ENCODE data around the gene SLC25A39.
"Not testable (repeated sequence)": the region's sequence is repeated elsewhere in the genome, so short reads cannot be mapped to it uniquely, and the experiment has no call there.

Gene SLC25A39

GRCh38 chr17:44335564-44335963 lies 10.9 kb upstream of the SLC25A39 start:
- DNase-seq (ENCODE audit: low spot score) = no peak

GRCh38 chr17:44334727-44335126 lies 10.1 kb upstream of the SLC25A39 start:
- peak; percentile 41 for DNase-seq (ENCODE audit: low spot score)

DNA sequence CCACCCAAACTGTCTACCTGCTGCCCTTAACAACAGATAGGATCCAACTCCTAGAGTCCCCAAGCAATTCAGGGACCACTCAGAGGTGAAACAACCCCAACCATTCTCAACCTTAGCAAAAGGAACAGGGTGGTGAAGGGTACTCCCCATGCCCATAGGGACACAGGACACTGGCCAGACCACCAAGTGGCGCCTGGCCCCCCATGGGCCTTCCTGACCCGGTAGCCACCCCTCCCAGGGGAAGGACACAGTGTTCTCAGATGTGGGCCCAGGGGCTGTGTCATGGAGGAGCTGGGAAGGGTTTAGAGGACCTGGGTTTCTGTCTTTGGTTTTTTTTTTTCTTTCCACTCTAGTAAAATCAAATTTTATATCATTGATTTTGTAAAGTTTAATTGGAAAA lies 9.7 kb upstream of the SLC25A39 start:
- DNase-seq (ENCODE audit: low spot score) = no peak

- DNase-seq (ENCODE audit: low spot score) = no peak
These were observed 8.7 kb upstream of the SLC25A39 start for GRCh38 chr17:44333371-44333770.

- DNase-seq (ENCODE audit: low spot score) = peak; percentile 91
These were observed 6.7 kb upstream of the SLC25A39 start for GRCh38 chr17:44331249-44331760.

DNA sequence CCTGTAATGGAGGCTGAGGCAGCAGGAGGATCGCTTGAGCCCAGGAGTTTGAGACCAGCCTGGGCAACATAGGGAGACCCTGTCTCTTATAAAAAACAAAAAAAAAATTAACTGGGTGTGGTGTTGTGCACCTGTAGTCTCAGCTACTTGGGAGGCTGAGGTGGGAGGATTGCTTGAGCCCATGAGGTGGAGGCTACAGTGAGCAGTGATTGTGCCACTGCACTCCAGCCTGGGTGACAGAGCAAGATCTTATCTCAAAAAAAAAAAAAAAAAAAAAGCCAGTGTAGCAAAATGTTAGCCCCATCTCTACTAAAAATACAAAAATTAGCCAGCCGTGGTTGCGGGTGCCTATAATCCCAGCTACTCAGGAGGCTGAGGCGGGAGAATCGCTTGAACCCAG lies 5.6 kb upstream of the SLC25A39 start:
- DNase-seq (ENCODE audit: low spot score) = not testable (repeated sequence)

DNA sequence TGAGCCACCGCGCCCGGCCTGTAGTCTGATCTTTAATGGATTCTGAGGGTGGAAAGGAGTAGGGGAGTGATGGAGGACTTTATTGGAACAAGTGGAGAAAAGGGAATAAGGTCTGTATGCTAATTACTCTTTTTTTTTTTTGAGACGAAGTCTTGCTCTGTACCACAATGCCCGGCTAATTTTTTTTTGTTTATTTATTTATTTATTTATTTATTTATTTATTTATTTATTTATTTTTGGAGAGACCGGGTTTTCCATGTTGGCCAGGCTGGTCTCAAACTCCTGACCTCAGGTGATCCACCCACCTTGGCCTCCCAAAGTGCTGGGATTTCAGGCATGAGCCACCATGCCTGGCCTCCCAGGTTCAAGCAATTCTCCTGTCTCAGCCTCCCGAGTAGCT lies 4.9 kb upstream of the SLC25A39 start:
- DNase-seq (ENCODE audit: low spot score) = not testable (repeated sequence)

DNA sequence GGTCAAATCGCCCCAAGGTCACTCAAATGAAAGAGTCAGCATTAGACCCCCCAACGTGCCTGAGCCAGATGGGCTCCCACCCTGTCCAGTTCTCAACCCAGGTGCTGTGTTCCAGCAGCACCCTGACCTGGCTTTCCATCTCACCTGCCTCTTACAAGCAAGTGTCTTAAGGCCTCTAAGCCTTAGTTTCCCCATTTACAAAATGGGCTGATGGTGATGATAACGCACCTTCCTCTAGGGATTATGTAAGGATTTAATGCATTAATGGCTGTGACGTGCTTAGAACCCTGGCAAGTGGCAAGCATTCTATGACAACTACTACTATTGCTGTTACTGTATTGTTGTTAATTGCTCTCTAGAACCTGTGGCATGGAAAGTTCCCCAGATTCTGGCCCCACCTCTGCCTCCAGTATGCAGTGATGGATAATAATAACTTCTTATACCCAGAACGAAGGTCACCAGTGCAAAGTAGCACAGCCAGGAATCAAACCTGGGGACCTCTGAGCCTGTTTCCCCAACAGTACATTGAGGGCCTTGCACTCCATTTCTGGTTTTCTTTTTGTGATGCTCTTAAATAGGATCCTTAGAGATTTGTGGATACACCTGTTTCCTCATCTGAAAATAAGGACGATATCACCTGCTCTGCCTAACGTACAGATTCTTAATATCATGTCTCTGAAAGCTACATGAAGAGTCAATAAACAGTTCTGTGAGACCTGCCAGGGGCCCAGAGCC lies 3.3 kb upstream of the SLC25A39 start:
- no peak for DNase-seq (ENCODE audit: low spot score)

GRCh38 chr17:44326861-44327444 lies 2.3 kb upstream of the SLC25A39 start:
- DNase-seq (ENCODE audit: low spot score) = peak; percentile 98

- DNase-seq (ENCODE audit: low spot score) = no peak
These were observed 492 bp downstream of the SLC25A39 start for GRCh38 chr17:44324092-44324570.

- DNase-seq (ENCODE audit: low spot score) = no peak
These were observed 1.1 kb downstream of the SLC25A39 start for GRCh38 chr17:44323359-44324091.

DNA sequence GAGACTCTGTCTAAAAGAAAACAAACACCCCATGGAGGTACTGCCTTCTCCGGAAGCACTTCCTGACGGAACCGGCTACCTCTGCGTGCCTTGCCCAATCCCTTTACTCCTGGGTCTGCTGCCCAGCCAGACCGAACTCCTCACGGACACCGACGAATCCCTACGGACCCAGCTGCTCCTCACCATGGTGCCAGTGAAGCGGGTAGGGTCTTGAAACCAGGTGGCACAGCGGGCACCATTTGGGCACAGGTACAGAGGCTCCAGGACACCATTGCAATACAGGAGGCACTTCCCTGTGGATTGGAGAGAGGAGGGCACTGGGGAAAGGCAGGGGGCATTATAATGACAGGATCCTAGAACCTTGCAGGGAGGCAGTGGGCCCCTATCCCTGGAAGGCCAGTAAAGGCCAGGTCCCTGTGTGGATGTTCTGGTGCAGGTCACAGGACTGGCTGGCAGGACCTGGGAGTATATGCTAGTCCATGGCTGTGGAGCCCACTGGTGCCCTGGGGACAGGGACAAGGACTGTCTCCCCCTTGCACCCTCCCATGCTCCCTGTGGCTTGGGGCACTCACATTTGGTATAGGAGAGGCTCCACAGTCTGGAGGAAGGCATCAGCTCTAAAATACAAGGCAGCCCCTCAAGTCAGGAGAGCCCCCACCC lies 2.3 kb downstream of the SLC25A39 start:
- no peak for DNase-seq (ENCODE audit: low spot score)

- no peak for DNase-seq (ENCODE audit: low spot score)
These were observed 3.1 kb downstream of the SLC25A39 start for GRCh38 chr17:44321246-44322120.

- no peak for DNase-seq (ENCODE audit: low spot score)
These were observed 4.6 kb downstream of the SLC25A39 start for GRCh38 chr17:44320066-44320465.

DNA sequence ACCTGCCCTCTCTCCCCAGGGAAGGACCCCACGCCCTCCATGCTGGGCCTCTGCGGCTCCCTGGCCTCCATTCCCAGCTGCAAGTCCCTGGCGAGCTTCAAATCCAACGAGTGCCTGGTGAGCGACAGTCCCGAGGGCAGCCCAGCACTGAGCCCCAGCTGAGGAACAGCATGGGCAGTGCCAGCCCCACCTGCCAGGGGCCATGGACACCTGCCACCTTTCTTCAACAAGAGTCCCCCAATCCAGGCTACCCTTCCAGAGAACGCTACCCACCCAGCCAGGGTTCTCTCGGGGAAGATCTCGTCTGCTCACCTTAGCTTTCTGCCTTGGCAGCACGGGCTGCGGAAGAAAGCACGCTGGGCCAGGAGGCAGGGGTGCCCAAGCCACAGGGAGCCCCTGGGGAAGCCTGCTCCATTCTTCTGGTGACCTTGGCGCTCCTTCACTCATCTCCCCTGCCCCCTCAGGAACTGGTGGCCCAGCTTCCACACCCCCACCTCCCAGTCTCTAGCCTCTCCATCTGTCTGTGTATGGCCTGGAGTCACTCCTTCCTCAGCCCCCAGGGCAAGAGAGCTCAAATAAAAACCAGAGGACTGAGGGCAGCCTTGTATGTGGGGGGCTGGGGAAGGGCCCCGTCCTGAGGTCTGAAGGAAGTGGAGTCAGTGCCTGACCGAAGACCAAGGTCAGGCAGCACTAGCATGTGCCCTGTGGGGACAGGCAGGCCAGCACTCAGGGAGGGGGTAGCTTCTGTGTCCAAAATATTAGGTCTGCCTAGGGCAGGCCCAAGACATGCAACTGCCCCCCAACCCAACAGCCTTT lies 6.3 kb downstream of the SLC25A39 start:
- no peak for DNase-seq (ENCODE audit: low spot score)

GRCh38 chr17:44317545-44317944 lies 7.1 kb downstream of the SLC25A39 start:
- DNase-seq (ENCODE audit: low spot score) = no peak

- no peak for DNase-seq (ENCODE audit: low spot score)
These were observed 8.6 kb downstream of the SLC25A39 start for GRCh38 chr17:44315760-44316731.

DNA sequence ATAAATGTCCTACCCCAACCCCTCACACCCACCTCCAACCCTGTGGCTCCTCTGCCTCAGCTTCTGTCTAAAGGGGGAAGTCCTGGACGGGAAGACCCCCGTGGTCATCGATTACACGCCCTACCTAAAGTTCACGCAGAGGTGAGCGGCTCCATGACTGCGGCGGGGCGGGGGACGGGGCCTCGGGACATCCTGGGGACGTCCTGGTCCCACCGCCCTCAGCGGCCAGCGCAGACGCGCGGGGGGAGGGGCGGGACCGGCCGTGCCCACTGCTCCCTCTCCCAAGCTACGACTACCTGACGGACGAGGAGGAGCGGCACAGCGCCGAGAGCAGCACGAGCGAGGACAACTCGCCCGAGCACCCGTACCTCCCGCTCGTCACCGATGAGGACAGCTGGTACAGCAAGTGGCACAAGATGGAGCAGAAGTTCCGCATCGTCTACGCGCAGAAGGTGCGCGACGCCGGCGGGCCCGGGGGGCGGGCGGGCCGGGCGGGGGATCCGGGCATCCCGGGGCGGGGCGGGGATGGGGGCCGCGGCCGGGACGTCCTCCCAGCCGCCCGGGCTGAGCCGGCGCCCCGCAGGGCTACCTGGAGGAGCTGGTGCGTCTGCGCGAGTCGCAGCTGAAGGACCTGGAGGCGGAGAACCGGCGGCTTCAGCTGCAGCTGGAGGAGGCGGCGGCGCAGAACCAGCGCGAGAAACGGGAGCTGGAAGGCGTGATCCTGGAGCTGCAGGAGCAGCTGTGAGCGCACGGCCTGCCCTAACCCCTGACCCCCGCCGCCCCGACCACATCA lies 9.6 kb downstream of the SLC25A39 start:
- DNase-seq (ENCODE audit: low spot score) = no peak
